ENCODE measurements around the gene MGST2. TPM values are rescaled to one million over a fixed set of nuclear protein-coding genes. Genes with fewer than 3 reads are reported as not detected.

The MGST2 gene
- total and polyA plus RNA-seq, 2 donors from 2014 or later, result 62.8 to 168 TPM

GRCh38 chr4:139753686-139754085 lies 88.1 kb downstream of the MGST2 start:
- intact Hi-C loops (cut with DNase I), result no loop called here
- peak; percentile 69 for FAIRE-seq

More at GRCh38 chr4:139753686-139754085, 88.1 kb downstream of the MGST2 start:
- Histone ChIP-seq H3K27ac (ENCODE audit: low read depth in 2 of 2, low read length in 2 of 2) (no peak overlapping the region), H3K36me3 (ENCODE audit: control insufficient read depth in 2 of 3, insufficient read depth in 3 of 3, low read length in 3 of 3) (no peaks in the 10 kb centered on the region), H3K4me1 (ENCODE audit: control insufficient read depth in 2 of 3, insufficient read depth in 2 of 3, low read depth in 1 of 3, low read length in 3 of 3) (peaks cover 0 to 8% (median 0%) of the 10 kb centered on the region in 3 donors), H3K9me3 (ENCODE audit: control insufficient read depth in 2 of 3, insufficient read depth in 1 of 3, low read length in 3 of 3) (no peaks in the 10 kb centered on the region), H3K4me3 (ENCODE audit: low read length in 3 of 3) (no peak overlapping the region), H3K27me3 (ENCODE audit: control insufficient read depth, insufficient read depth, low read length) (no peaks in the 10 kb centered on the region), H3K9ac (ENCODE audit: low read length in 3 of 3) (no peak overlapping the region)
- no peak for TF ChIP-seq CTCF (IDR thresholded peaks at IDR 0.05; ENCODE audit: borderline replicate concordance, extremely low read depth, insufficient read depth)
- DNase-seq, result no peak

Other genes starting within 250 kb of the MGST2 start
- 9.8 TPM for gene RAB33B, start 211.7 kb upstream of the MGST2 start, total RNA-seq
- gene RAB33B, start 211.7 kb upstream of the MGST2 start, polyA plus RNA-seq (ENCODE audit: insufficient read depth, low read depth, low replicate concordance), result 2.5 TPM
- gene SETD7, start 109.6 kb upstream of the MGST2 start, total RNA-seq, result 29.1 TPM
- gene SETD7, start 109.6 kb upstream of the MGST2 start, polyA plus RNA-seq (ENCODE audit: insufficient read depth, low read depth, low replicate concordance), result 6.5 TPM